ENCODE data around the gene CEP170B.

CEP170B gene

GRCh38 chr14:104864267-104865080 lies 594 bp upstream of the CEP170B start:
- no peak for TF ChIP-seq CTCF (IDR thresholded peaks at IDR 0.05; ENCODE audit: insufficient read depth, low read depth, low read length, missing control alignments)
- DNase-seq (ENCODE audit: low read depth): no peak
- no peak overlapping the region for H3K4me3 ChIP-seq (ENCODE audit: low read depth, low read length)

- no peak for TF ChIP-seq CTCF (IDR thresholded peaks at IDR 0.05; ENCODE audit: insufficient read depth, low read depth, low read length, missing control alignments)
- no peak overlapping the region; the same call in 1 of the 2 replicates for H3K4me3 ChIP-seq (ENCODE audit: low read depth, low read length)
- no peak for DNase-seq (ENCODE audit: low read depth)
These were observed 768 bp downstream of the CEP170B start for GRCh38 chr14:104865631-104866441.

GRCh38 chr14:104866451-104867370 lies 1.6 kb downstream of the CEP170B start:
- no peak for DNase-seq (ENCODE audit: low read depth)
- TF ChIP-seq CTCF (IDR thresholded peaks at IDR 0.05; ENCODE audit: insufficient read depth, low read depth, low read length, missing control alignments): no peak
- H3K4me3 ChIP-seq (ENCODE audit: low read depth, low read length): no peak overlapping the region

- no peak for TF ChIP-seq CTCF (IDR thresholded peaks at IDR 0.05; ENCODE audit: insufficient read depth, low read depth, low read length, missing control alignments)
- DNase-seq (ENCODE audit: low read depth): no peak
- H3K4me3 ChIP-seq (ENCODE audit: low read depth, low read length): no peak overlapping the region
These were observed 2.4 kb downstream of the CEP170B start for GRCh38 chr14:104867371-104868059.

- no peak for DNase-seq (ENCODE audit: low read depth)
- TF ChIP-seq CTCF (IDR thresholded peaks at IDR 0.05; ENCODE audit: insufficient read depth, low read depth, low read length, missing control alignments): no peak
- H3K4me3 ChIP-seq (ENCODE audit: low read depth, low read length): no peak overlapping the region
These were observed 3.1 kb downstream of the CEP170B start for GRCh38 chr14:104868060-104868740.

Measured in GM12865 (cell line).